HepG2 (cell line): ENCODE measurements around the gene DIPK1B. TPM values are rescaled to one million over a fixed set of nuclear protein-coding genes. Genes with fewer than 3 reads are reported as not detected.

Experiments
- CEBPG ChIP-seq: IDR thresholded peaks from 2 replicates; pipeline ENCODE4 v1.6.1; 2016
- DNMT3B ChIP-seq: conservative IDR thresholded peaks from 2 replicates; pipeline ENCODE4 v1.6.1; 2016; ENCODE audit warnings: missing biosample characterization, control low read depth
- GATAD1 ChIP-seq: IDR thresholded peaks from 2 replicates; pipeline ENCODE4 v1.6.1; 2016; ENCODE audit warnings: missing genetic modification reagents, missing compliant biosample characterization
- HMGA1 ChIP-seq: sonication (generic); formaldehyde crosslinking; conservative IDR thresholded peaks from 2 replicates; pipeline ENCODE4 v1.4.0; 2020; ENCODE audit warnings: missing genetic modification reagents
- KDM3A ChIP-seq: IDR thresholded peaks from 2 replicates; pipeline ENCODE4 v1.6.1; 2018; ENCODE audit warnings: low read depth, missing compliant biosample characterization
- MIER3 ChIP-seq: IDR thresholded peaks from 2 replicates; pipeline ENCODE4 v1.6.1; 2016; ENCODE audit warnings: missing compliant biosample characterization, borderline replicate concordance
- REXO4 ChIP-seq: sonication (generic); formaldehyde crosslinking; IDR thresholded peaks from 2 replicates; pipeline ENCODE4 v1.8.0; 2022; ENCODE audit warnings: missing genetic modification reagents, mild to moderate bottlenecking, borderline replicate concordance
- SAP130 ChIP-seq: IDR thresholded peaks from 2 replicates; pipeline ENCODE4 v1.6.1; 2016; ENCODE audit warnings: low read depth
- TAF15 ChIP-seq: fragments of 200-400 bp; formaldehyde crosslinking; IDR thresholded peaks from one replicate; pipeline ENCODE4 v1.6.1; 2018; ENCODE audit warnings: mild to moderate bottlenecking, low read depth, low read length; ENCODE audit not compliant: poor library complexity, severe bottlenecking
- ZNF317 ChIP-seq: sonication (generic); formaldehyde crosslinking; IDR thresholded peaks from 2 replicates; pipeline ENCODE4 v1.5.0; 2020; ENCODE audit warnings: mild to moderate bottlenecking, missing genetic modification reagents
- ZNF83 ChIP-seq: sonication (generic); formaldehyde crosslinking; IDR thresholded peaks from 2 replicates; pipeline ENCODE4 v1.4.0; 2020; ENCODE audit warnings: missing genetic modification reagents, mild to moderate bottlenecking, borderline replicate concordance
- polyA plus RNA-seq, 8 experiments: library from polyadenylated mRNA; depleted of rRNA in 3 of 8; stranded (reverse) in 7 of 8; unstranded in 1 of 8; fragments of >200 nt; fragmentation: Illumina TruSeq in 4 of 8; extraction: Trizol in 4 of 8; gene quantifications; 2 replicates each; pipeline versions ENCODE4 v1.2.1 to v1.2.3, GENCODE V29; 2011 to 2016; ENCODE audit warnings: low read depth in 4 of 8, missing spikeins in 1 of 8, mixed read lengths in 1 of 8; ENCODE audit not compliant: insufficient read depth in 1 of 8
- total RNA-seq, 5 experiments: library from RNA; depleted of rRNA; stranded (reverse); fragments of >200 nt; fragmentation: Illumina TruSeq; extraction: Trizol; gene quantifications; 2 replicates each; pipeline ENCODE4 v1.2.3, GENCODE V29; 2016; ENCODE audit warnings: low read depth in 1 of 5
- TF ChIP-seq, protein P1 (sequence below): sonication (generic); formaldehyde crosslinking; conservative IDR thresholded peaks from 2 replicates; pipeline ENCODE4 v1.8.0; 2022; ENCODE audit warnings: missing genetic modification reagents
- TF ChIP-seq, protein P2 (sequence below): sonication (generic); formaldehyde crosslinking; IDR thresholded peaks from 2 replicates; pipeline ENCODE4 v1.4.0; 2020; ENCODE audit warnings: missing genetic modification reagents
- TF ChIP-seq, protein P3 (sequence below), 2 experiments: fragments of 450-650 bp in 1 of 2; sonication (generic) in 1 of 2; formaldehyde crosslinking in 1 of 2; IDR thresholded peaks; 2 replicates each; pipeline versions ENCODE4 v1.6.1 to v1.8.0; 2016 to 2022; ENCODE audit warnings: antibody characterized with exemption in 1 of 2, mild to moderate bottlenecking in 1 of 2, missing genetic modification reagents in 1 of 2
- TF ChIP-seq, protein P4 (sequence below): sonication (generic); formaldehyde crosslinking; IDR thresholded peaks from 2 replicates; pipeline ENCODE4 v1.5.0; 2020; ENCODE audit warnings: mild to moderate bottlenecking, low read depth, missing genetic modification reagents, borderline replicate concordance

Gene DIPK1B
- total and polyA plus RNA-seq, 2 of the 13 experiments (the other 11 are each of a cell fraction or from before 2014, with no cell fraction given), result 0.18 to 3.9 TPM

DNA sequence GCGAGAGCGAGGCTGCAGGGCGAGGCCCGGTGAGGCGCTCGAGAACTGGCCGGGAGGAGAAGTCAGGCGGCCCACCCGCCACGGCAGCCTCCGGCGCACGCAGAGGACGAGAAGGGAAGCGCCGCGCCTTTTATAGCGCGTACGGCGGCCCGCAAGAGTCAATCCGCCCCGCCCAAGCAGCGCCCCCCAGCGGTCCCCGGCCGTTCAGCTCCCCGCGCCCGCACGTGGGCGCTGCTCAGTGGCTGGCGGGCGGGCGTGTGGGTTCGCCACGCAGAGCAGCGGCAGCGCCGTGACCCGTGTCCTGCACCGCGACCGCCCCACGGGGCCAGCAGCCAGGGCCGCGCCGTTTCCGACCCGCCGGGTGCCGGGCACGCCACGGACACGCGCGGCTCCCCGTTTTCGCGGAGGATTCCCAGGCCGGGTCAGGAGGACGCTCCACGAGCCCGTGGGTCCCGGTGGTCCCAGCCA lies 15.7 kb downstream of the DIPK1B start (continued):
- TF ChIP-seq, protein P1, sequence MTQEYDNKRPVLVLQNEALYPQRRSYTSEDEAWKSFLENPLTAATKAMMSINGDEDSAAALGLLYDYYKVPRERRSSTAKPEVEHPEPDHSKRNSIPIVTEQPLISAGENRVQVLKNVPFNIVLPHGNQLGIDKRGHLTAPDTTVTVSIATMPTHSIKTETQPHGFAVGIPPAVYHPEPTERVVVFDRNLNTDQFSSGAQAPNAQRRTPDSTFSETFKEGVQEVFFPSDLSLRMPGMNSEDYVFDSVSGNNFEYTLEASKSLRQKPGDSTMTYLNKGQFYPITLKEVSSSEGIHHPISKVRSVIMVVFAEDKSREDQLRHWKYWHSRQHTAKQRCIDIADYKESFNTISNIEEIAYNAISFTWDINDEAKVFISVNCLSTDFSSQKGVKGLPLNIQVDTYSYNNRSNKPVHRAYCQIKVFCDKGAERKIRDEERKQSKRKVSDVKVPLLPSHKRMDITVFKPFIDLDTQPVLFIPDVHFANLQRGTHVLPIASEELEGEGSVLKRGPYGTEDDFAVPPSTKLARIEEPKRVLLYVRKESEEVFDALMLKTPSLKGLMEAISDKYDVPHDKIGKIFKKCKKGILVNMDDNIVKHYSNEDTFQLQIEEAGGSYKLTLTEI (CRISPR knock-in tag), result no peak
- peak; percentile 57; the same call in 1 of the 2 replicates for TF ChIP-seq MIER3
- TF ChIP-seq KDM3A (CRISPR knock-in tag), result peak; percentile 80; the same call in 1 of the 2 replicates
- TF ChIP-seq, protein P2, sequence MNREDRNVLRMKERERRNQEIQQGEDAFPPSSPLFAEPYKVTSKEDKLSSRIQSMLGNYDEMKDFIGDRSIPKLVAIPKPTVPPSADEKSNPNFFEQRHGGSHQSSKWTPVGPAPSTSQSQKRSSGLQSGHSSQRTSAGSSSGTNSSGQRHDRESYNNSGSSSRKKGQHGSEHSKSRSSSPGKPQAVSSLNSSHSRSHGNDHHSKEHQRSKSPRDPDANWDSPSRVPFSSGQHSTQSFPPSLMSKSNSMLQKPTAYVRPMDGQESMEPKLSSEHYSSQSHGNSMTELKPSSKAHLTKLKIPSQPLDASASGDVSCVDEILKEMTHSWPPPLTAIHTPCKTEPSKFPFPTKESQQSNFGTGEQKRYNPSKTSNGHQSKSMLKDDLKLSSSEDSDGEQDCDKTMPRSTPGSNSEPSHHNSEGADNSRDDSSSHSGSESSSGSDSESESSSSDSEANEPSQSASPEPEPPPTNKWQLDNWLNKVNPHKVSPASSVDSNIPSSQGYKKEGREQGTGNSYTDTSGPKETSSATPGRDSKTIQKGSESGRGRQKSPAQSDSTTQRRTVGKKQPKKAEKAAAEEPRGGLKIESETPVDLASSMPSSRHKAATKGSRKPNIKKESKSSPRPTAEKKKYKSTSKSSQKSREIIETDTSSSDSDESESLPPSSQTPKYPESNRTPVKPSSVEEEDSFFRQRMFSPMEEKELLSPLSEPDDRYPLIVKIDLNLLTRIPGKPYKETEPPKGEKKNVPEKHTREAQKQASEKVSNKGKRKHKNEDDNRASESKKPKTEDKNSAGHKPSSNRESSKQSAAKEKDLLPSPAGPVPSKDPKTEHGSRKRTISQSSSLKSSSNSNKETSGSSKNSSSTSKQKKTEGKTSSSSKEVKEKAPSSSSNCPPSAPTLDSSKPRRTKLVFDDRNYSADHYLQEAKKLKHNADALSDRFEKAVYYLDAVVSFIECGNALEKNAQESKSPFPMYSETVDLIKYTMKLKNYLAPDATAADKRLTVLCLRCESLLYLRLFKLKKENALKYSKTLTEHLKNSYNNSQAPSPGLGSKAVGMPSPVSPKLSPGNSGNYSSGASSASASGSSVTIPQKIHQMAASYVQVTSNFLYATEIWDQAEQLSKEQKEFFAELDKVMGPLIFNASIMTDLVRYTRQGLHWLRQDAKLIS (CRISPR knock-in tag), result no peak
- TF ChIP-seq ZNF317 (CRISPR knock-in tag), result no peak
- peak; percentile 80; the same call in 1 of the 2 replicates for TF ChIP-seq ZNF83 (CRISPR knock-in tag)
- TF ChIP-seq GATAD1 (CRISPR knock-in tag), result peak; percentile 91
- TF ChIP-seq REXO4 (CRISPR knock-in tag), result no peak
- TF ChIP-seq CEBPG (CRISPR knock-in tag), result no peak
- peak; percentile 85 for TF ChIP-seq SAP130 (CRISPR knock-in tag)
- TF ChIP-seq HMGA1, result no peak
- peak; percentile 48; the same call in 1 of the 2 replicates for TF ChIP-seq DNMT3B (CRISPR knock-in tag)
- TF ChIP-seq TAF15, result peak; percentile 32
- TF ChIP-seq, protein P3, sequence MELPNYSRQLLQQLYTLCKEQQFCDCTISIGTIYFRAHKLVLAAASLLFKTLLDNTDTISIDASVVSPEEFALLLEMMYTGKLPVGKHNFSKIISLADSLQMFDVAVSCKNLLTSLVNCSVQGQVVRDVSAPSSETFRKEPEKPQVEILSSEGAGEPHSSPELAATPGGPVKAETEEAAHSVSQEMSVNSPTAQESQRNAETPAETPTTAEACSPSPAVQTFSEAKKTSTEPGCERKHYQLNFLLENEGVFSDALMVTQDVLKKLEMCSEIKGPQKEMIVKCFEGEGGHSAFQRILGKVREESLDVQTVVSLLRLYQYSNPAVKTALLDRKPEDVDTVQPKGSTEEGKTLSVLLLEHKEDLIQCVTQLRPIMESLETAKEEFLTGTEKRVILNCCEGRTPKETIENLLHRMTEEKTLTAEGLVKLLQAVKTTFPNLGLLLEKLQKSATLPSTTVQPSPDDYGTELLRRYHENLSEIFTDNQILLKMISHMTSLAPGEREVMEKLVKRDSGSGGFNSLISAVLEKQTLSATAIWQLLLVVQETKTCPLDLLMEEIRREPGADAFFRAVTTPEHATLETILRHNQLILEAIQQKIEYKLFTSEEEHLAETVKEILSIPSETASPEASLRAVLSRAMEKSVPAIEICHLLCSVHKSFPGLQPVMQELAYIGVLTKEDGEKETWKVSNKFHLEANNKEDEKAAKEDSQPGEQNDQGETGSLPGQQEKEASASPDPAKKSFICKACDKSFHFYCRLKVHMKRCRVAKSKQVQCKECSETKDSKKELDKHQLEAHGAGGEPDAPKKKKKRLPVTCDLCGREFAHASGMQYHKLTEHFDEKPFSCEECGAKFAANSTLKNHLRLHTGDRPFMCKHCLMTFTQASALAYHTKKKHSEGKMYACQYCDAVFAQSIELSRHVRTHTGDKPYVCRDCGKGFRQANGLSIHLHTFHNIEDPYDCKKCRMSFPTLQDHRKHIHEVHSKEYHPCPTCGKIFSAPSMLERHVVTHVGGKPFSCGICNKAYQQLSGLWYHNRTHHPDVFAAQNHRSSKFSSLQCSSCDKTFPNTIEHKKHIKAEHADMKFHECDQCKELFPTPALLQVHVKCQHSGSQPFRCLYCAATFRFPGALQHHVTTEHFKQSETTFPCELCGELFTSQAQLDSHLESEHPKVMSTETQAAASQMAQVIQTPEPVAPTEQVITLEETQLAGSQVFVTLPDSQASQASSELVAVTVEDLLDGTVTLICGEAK (IDR thresholded peaks at IDR 0.05), result no peak
- TF ChIP-seq, protein P3 (CRISPR knock-in tag; IDR thresholded peaks at IDR 0.05), result peak; percentile 80; the same call in 1 of the 2 replicates
- TF ChIP-seq, protein P4, sequence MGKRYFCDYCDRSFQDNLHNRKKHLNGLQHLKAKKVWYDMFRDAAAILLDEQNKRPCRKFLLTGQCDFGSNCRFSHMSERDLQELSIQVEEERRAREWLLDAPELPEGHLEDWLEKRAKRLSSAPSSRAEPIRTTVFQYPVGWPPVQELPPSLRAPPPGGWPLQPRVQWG (CRISPR knock-in tag), result no peak
